ENCODE results near the gene SNX25.

- no peak for TF ChIP-seq MXI1 (conservative IDR thresholded peaks at IDR 0.05; ENCODE audit: poor library complexity, severe bottlenecking)
- no peak for TF ChIP-seq CTCF (IDR thresholded peaks at IDR 0.05; ENCODE audit: poor library complexity, severe bottlenecking)
- no peak for TF ChIP-seq EP300 (conservative IDR thresholded peaks at IDR 0.05; ENCODE audit: poor library complexity, severe bottlenecking)
- no peak for TF ChIP-seq POLR2AphosphoS5 (IDR thresholded peaks at IDR 0.05)
- TF ChIP-seq REST (IDR thresholded peaks at IDR 0.05; ENCODE audit: borderline replicate concordance), result no peak
- no peak for TF ChIP-seq RAD21 (conservative IDR thresholded peaks at IDR 0.05)
These were observed 77.2 kb downstream of the SNX25 start for GRCh38 chr4:185286571-185286970.

Data from neural cell (in vitro differentiated cells).